ENCODE measurements around the gene CADM2.

GRCh38 chr3:85842081-85842480 lies 883.3 kb downstream of the CADM2 start:
- TF ChIP-seq POLR2A (IDR thresholded peaks at IDR 0.05; ENCODE audit: low read depth, low read length) (no peak), POLR2AphosphoS5 (IDR thresholded peaks at IDR 0.05; ENCODE audit: low read depth, low read length) (no peak), TAF1 (IDR thresholded peaks at IDR 0.05; ENCODE audit: borderline replicate concordance, low read depth, low read length) (no peak)

Data from GM12892 (cell line).